Mucosa of rectum (tissue), 2 donors: ENCODE results near the gene MGLL.
A peak's percentile ranks its signal among the peaks of the same experiment; 100 is the strongest.

Experiments
- H3K27ac ChIP-seq, 2 donors: one replicate each; pipeline ENCODE4 v1.7.0; 2013; ENCODE audit warnings: inconsistent platforms in 2 of 2, low read depth in 2 of 2, low read length in 2 of 2
- H3K27me3 ChIP-seq, 2 donors: one replicate each; pipeline ENCODE4 v1.7.0; 2013; ENCODE audit warnings: low read length in 2 of 2; ENCODE audit not compliant: control insufficient read depth in 2 of 2, insufficient read depth in 2 of 2
- H3K36me3 ChIP-seq, 2 donors: one replicate each; pipeline ENCODE4 v1.7.0; 2013; ENCODE audit warnings: low read length in 2 of 2; ENCODE audit not compliant: control insufficient read depth in 2 of 2, insufficient read depth in 2 of 2
- H3K4me1 ChIP-seq, 2 donors: one replicate each; pipeline ENCODE4 v1.7.0; 2013; ENCODE audit warnings: low read length in 2 of 2, mild to moderate bottlenecking in 1 of 2; ENCODE audit not compliant: control insufficient read depth in 2 of 2, insufficient read depth in 2 of 2
- H3K4me3 ChIP-seq, 2 donors: one replicate each; pipeline ENCODE4 v1.7.0; 2013; ENCODE audit warnings: low read length in 2 of 2
- H3K9ac ChIP-seq, 2 donors: one replicate each; pipeline ENCODE4 v1.7.0; 2013; ENCODE audit warnings: low read length in 2 of 2, low read depth in 1 of 2, mild to moderate bottlenecking in 1 of 2
- H3K9me3 ChIP-seq, 2 donors: one replicate each; pipeline ENCODE4 v1.7.0; 2013; ENCODE audit warnings: low read length in 2 of 2; ENCODE audit not compliant: control insufficient read depth in 2 of 2
- donor health status: healthy.
- donor health status: Normal muscosa, but diverticular disease.

MGLL gene

DNA sequence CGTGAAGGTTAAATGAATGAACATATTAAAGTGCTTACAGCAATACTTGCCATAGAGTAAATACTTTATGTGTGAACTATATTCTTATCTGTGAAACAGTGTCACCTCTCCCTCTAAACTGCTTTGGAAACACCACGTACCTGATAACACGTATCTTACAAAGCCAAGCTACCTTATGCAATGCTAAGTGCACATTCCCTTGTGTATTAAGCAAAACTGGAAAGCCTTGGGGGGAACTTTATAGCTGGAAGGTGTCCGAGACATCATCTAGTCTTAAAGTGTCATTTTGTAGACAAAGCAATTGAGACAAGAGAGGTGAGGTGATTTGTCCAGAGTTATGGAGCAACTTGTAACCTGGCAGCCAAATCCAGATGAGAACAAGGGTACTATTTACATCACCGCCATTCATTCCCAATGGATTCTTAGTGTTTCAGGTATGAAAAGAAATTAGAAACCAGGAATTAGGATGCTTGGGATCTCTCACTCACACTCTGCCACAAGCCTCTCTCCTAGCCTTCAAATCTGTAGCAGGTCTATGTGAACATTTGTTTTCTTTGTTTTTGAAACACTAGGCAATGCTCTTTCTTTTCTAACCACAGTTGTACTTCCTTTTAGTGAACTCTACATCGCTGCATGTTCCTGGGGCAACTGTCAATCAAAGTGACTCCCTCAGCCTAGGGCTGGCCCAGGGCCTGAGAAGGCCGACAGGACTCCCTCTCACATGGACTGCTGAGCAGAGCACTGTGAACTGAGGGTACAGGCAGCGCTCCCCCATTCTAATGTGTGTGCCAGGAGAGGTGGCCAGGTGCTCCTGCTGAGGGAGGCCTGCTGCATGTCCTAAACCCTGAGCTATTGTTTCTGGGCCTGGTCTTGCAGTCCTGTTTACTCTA lies 13.9 kb upstream of the MGLL start:
- Histone ChIP-seq H3K9ac (no peak overlapping the region), H3K9me3 (no peaks in the 10 kb centered on the region), H3K4me3 (no peak overlapping the region), H3K4me1 (peaks cover 0 to 4% of the 10 kb centered on the region in 2 donors), H3K27me3 (no peaks in the 10 kb centered on the region), H3K27ac (peak overlapping the region in 1 of 2 donors; percentile 48), H3K36me3 (no peaks in the 10 kb centered on the region)

DNA sequence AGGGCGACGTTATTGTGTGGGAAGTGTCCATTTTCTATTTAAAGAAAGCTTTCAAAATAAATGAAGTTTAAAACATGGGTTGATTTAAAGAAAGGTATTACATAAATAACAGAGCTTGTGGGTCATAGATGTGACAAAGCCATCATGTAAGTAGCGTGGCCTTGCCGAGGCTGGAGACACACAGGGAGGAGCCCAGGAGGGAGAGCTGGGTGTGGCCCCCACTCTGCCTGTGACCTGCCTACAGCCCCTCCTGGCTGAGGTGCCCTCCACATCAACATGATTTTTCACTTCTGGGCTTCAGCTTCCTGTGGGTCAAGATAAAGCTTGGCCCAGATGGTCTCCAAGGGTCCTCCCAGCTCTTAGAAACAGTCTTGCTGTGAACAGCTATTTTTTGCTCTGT lies 12.5 kb upstream of the MGLL start:
- no peaks in the 10 kb centered on the region for H3K9me3 ChIP-seq
- H3K36me3 ChIP-seq: no peaks in the 10 kb centered on the region
- H3K4me3 ChIP-seq: no peak overlapping the region
- H3K4me1 ChIP-seq: peaks cover 0 to 4% of the 10 kb centered on the region in 2 donors
- no peak overlapping the region for H3K9ac ChIP-seq
- no peaks in the 10 kb centered on the region for H3K27me3 ChIP-seq
- H3K27ac ChIP-seq: no peak overlapping the region

DNA sequence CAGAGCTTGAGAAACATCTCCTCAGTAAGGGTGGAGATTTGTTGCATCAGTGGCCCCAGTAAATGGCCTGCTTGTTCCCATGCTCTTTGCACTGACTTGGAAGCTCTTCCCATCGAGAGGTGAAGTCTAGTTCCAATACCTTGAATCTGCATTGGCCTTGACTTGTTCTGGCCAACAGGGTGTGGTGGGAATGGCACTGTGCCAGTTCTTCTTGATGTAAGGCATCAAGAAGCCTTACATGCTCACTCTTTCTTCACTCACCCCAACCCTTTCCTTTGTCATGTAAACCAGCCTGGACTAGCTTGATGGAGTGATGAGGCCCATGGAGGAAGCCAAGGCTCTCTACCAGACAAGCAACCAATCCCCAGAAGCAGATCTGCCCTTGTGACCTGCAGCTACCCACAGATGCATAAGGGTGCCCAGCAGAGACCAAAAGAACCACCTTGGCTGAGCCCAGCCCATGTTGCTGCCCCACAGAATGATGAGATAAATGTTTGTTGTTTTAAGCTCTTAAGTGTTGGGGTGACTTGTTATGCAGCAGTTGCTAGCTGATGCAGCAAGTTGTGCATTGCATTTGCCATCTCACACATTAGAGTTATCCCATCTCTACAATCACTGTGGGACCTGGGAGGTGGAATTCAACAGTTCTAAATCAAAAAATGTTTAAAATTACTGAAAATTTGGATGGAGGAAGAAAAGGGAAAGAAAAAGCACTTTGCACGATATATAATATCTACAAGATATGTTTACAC lies 11.1 kb upstream of the MGLL start:
- no peaks in the 10 kb centered on the region for H3K9me3 ChIP-seq
- H3K36me3 ChIP-seq: no peaks in the 10 kb centered on the region
- peaks cover 0 to 4% of the 10 kb centered on the region in 2 donors for H3K4me1 ChIP-seq
- no peak overlapping the region for H3K27ac ChIP-seq
- H3K4me3 ChIP-seq: no peak overlapping the region
- H3K9ac ChIP-seq: no peak overlapping the region
- no peaks in the 10 kb centered on the region for H3K27me3 ChIP-seq

DNA sequence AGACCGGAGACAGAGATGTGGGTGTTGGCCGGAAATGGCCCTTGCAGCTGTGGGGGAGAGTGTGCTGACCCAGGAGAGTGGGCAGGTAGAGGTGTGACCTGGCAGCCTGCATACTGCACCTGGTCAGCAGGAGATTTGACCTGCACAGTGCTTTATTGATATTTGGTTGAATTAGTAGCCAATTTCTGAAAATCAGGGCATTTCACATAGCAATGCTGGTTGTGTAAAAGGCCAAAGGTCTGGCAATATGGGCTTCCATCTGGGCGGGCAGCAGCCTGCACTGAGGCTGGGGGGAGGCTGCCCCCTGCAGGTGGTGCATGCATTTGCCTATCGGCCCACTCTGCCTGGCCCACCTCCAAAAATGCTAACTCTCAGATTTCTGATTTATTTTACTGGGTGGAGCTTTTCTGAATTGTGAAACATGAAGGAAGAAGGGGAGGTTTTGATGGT lies 9.4 kb upstream of the MGLL start:
- H3K4me1 ChIP-seq: peaks cover 0 to 4% of the 10 kb centered on the region in 2 donors
- no peak overlapping the region for H3K27ac ChIP-seq

GRCh38 chr3:127829537-127829936 lies 7.2 kb upstream of the MGLL start:
- Histone ChIP-seq H3K9ac (no peak overlapping the region), H3K9me3 (no peaks in the 10 kb centered on the region), H3K27ac (no peak overlapping the region), H3K4me1 (peaks cover 0 to 4% of the 10 kb centered on the region in 2 donors), H3K36me3 (no peaks in the 10 kb centered on the region), H3K4me3 (no peak overlapping the region), H3K27me3 (no peaks in the 10 kb centered on the region)

More for the DNA sequence above, 9.4 kb upstream of the MGLL start:
- H3K4me3 ChIP-seq: no peak overlapping the region
- H3K9ac ChIP-seq: no peak overlapping the region
- no peaks in the 10 kb centered on the region for H3K27me3 ChIP-seq
- no peaks in the 10 kb centered on the region for H3K36me3 ChIP-seq
- no peaks in the 10 kb centered on the region for H3K9me3 ChIP-seq

DNA sequence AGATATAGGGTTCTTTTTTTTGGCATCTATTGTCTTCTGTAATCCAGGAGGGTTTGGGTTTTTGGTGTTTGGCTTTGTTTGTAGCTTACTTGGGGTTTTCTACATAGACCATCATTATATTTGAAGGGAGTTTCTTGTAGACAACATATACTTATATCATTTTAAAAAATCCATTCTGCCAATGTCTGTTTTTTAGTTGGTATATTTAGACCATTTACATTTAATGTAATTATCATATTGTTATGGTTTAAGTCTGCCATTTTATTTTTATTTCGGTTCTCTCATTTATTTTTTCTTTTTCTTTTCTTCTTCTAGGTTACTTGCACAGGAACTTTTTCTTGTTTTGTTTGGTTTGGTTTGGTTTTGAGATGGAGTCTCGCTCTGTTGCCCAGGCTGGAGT lies 5.5 kb upstream of the MGLL start:
- H3K36me3 ChIP-seq: no peaks in the 10 kb centered on the region
- H3K27ac ChIP-seq: no peak overlapping the region
- H3K4me3 ChIP-seq: no peak overlapping the region
- no peak overlapping the region for H3K9ac ChIP-seq
- H3K9me3 ChIP-seq: no peaks in the 10 kb centered on the region
- no peaks in the 10 kb centered on the region for H3K27me3 ChIP-seq
- peaks cover 5 to 8% of the 10 kb centered on the region in 2 donors for H3K4me1 ChIP-seq

- Histone ChIP-seq H3K4me3 (no peak overlapping the region), H3K9me3 (no peaks in the 10 kb centered on the region)
Measured at GRCh38 chr3:127825756-127826155, 3.4 kb upstream of the MGLL start.

GRCh38 chr3:127824151-127824825 lies 2.0 kb upstream of the MGLL start:
- H3K4me3 ChIP-seq: no peak overlapping the region
- no peaks in the 10 kb centered on the region for H3K36me3 ChIP-seq
- H3K4me1 ChIP-seq: peaks cover 24 to 35% of the 10 kb centered on the region in 2 donors
- H3K9ac ChIP-seq: no peak overlapping the region
- no peaks in the 10 kb centered on the region for H3K9me3 ChIP-seq
- no peaks in the 10 kb centered on the region for H3K27me3 ChIP-seq
- H3K27ac ChIP-seq: no peak overlapping the region

More at GRCh38 chr3:127825756-127826155, 3.4 kb upstream of the MGLL start:
- H3K9ac ChIP-seq: no peak overlapping the region
- H3K27ac ChIP-seq: no peak overlapping the region
- H3K36me3 ChIP-seq: no peaks in the 10 kb centered on the region
- peaks cover 12 to 20% of the 10 kb centered on the region in 2 donors for H3K4me1 ChIP-seq
- no peaks in the 10 kb centered on the region for H3K27me3 ChIP-seq

GRCh38 chr3:127823426-127823857 lies 1.1 kb upstream of the MGLL start:
- Histone ChIP-seq H3K9ac (peak overlapping the region; percentile 60 to 63), H3K27ac (peak overlapping the region; percentile 49 to 68), H3K36me3 (peaks cover 0 to 3% of the 10 kb centered on the region in 2 donors), H3K9me3 (no peaks in the 10 kb centered on the region), H3K4me3 (peak overlapping the region; percentile 42 to 78), H3K4me1 (peaks cover 30 to 42% of the 10 kb centered on the region in 2 donors), H3K27me3 (no peaks in the 10 kb centered on the region)
